ENCODE results near the gene TTF2.

Gene TTF2

DNA sequence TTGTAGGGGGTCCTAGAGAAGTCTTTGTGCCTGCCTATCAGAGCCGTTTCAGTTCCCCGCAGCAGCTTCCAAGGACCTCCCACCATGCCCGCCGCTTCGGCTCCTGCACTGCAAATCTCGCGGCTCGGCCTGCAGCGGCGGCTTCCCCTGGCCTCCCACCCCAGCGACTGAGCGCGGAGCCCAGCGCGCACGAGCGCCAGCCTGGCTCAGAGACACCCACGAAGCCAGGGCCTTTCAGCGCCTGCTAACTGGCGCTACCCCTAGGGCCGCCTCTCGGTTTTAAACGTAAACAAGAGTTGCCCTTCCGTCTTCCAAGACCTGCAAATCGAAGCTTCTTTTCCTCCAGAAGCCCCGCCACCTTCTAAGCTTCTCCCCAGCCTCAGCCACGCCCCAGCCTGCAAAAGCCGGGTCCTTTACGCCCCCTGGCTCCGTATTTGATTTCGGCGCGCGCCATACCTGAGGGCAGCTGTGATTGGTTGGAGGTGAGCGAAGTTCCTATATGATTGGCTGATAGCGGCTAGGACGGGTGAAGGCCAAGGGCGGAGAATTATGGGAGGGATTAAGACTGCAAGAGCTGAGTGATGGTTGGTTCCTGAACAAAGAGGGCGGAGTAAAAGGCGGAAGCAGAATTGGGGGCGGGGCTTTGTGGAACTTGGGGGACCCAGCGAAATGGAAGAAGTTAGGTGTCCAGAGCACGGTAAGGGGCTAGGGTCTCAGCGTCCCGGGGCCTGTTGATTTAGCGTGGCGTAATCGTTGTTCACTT, at the start of gene TTF2:
Gene TTF2 (plus strand): TSS at position 649 of the 763 bp plus-strand sequence. CDS start 21 bp downstream, at position 670.
- DNase-seq (ENCODE audit: low read depth, low spot score): peak; percentile 86
- POLR2A ChIA-PET: interaction anchor here (0.6 to 1.3 kb wide), 4 partner anchors 18 to 363 kb away, joined by 3 to 5 read pairs (median 3); partner anchors contain the start of gene MAN1A2
- peak within 1 kb of the TSS; percentile 87 for H3K4me3 ChIP-seq (ENCODE audit: low read depth, low read length)
- CTCF ChIA-PET: interaction anchor here (0.7 to 5.9 kb wide), 23 partner anchors 9 to 485 kb away, joined by 3 to 90 read pairs (median 7); no protein-coding TSS in a partner anchor
- TF ChIP-seq, protein P1, sequence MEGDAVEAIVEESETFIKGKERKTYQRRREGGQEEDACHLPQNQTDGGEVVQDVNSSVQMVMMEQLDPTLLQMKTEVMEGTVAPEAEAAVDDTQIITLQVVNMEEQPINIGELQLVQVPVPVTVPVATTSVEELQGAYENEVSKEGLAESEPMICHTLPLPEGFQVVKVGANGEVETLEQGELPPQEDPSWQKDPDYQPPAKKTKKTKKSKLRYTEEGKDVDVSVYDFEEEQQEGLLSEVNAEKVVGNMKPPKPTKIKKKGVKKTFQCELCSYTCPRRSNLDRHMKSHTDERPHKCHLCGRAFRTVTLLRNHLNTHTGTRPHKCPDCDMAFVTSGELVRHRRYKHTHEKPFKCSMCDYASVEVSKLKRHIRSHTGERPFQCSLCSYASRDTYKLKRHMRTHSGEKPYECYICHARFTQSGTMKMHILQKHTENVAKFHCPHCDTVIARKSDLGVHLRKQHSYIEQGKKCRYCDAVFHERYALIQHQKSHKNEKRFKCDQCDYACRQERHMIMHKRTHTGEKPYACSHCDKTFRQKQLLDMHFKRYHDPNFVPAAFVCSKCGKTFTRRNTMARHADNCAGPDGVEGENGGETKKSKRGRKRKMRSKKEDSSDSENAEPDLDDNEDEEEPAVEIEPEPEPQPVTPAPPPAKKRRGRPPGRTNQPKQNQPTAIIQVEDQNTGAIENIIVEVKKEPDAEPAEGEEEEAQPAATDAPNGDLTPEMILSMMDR (IDR thresholded peaks at IDR 0.05; ENCODE audit: insufficient read depth, low read length, missing control alignments): no peak

DNA sequence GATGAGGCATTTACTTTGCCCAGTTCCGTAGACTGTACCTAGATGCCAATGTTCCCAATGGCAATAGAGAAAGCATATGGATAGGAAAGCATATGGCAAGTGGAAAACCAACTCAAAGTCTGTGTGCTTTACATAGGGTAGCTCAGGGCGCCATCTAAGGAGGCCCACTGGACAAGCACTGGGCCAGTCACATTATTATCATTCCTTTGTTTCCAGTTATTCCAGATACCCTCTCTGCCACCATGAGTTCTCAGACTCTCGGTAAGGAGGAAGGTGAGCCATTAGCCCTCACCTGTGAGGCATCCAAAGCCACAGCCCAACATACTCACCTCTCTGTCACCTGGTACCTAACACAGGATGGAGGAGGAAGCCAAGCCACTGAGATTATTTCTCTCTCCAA, 48.8 kb upstream of the TTF2 start:
- no peak for DNase-seq (ENCODE audit: low read depth, low spot score)
- POLR2A ChIA-PET: no interaction called here
- TF ChIP-seq, protein P1 (IDR thresholded peaks at IDR 0.05; ENCODE audit: insufficient read depth, low read length, missing control alignments): no peak
- CTCF ChIA-PET: no interaction called here
- no peak overlapping the region for H3K4me3 ChIP-seq (ENCODE audit: low read depth, low read length)

DNA sequence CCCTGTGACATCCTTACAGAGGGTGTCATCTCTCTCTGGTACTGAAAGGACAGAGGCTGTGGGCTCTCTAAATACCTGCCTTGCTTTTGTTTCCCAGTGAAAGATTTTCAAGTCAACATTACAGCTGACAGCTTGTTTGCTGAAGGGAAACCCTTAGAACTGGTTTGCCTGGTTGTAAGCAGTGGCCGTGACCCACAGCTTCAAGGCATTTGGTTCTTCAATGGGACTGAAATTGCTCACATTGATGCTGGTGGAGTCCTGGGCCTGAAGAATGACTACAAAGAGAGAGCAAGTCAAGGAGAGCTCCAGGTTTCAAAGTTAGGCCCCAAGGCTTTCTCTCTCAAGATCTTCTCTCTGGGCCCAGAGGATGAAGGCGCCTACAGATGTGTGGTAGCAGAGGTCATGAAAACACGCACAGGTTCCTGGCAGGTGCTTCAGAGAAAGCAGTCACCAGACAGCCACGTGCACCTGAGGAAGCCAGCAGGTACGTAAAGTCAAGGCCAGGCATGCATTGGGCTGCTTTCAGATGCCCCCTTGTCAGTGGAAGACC, 46.7 kb upstream of the TTF2 start:
- no peak overlapping the region for H3K4me3 ChIP-seq (ENCODE audit: low read depth, low read length)
- TF ChIP-seq, protein P1 (IDR thresholded peaks at IDR 0.05; ENCODE audit: insufficient read depth, low read length, missing control alignments): no peak
- POLR2A ChIA-PET: no interaction called here
- no peak for DNase-seq (ENCODE audit: low read depth, low spot score)
- CTCF ChIA-PET: interaction anchor here (1.0 kb wide), 1 partner anchor 171 kb away, joined by 3 read pairs; no protein-coding TSS in a partner anchor

DNA sequence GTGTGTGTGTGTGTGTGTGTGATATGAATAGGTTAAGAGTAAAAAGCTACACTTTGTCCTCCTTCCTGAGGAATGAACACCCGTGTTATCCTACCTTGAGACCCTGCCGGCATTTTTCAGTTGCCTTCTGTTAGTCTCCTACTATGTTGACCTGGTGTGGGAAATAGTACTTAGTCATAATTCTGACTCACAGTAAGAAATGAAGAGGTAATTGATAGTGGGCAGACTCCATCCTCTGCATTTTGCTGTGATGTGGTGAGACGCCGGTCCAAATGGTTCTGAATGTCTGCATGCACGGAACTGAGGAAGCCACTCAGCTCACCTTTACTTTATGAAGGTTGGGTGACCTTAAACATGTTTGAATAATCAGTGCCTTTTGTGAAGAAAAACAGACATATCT, 45.9 kb upstream of the TTF2 start:
- ChIA-PET POLR2A (no interaction called here), CTCF (interaction anchor here (1.0 kb wide), 1 partner anchor 171 kb away, joined by 3 read pairs; no protein-coding TSS in a partner anchor)
- TF ChIP-seq, protein P1 (IDR thresholded peaks at IDR 0.05; ENCODE audit: insufficient read depth, low read length, missing control alignments): no peak
- DNase-seq (ENCODE audit: low read depth, low spot score): no peak
- no peak overlapping the region for H3K4me3 ChIP-seq (ENCODE audit: low read depth, low read length)

DNA sequence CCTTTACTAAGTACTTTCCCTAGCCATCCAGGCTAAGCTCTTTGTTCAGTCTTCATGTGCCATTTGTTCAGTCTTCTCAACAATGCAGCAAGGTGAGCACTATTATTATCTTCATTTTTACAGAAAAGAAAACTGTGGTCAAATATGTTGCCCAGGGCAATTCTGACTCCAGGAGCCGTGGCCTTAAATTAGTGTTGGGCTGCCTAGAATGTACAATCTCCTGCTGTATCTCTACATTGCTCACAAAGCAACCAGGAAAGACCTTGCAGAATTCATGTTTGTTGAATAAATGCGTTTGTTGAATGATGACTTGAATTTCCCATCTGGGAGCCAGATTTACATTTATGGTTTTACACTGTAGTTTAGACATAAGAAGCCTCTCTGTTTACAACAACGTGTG, 44.4 kb upstream of the TTF2 start:
- ChIA-PET CTCF (no interaction called here), POLR2A (no interaction called here)
- DNase-seq (ENCODE audit: low read depth, low spot score): no peak
- TF ChIP-seq, protein P1 (IDR thresholded peaks at IDR 0.05; ENCODE audit: insufficient read depth, low read length, missing control alignments): no peak
- no peak overlapping the region for H3K4me3 ChIP-seq (ENCODE audit: low read depth, low read length)

DNA sequence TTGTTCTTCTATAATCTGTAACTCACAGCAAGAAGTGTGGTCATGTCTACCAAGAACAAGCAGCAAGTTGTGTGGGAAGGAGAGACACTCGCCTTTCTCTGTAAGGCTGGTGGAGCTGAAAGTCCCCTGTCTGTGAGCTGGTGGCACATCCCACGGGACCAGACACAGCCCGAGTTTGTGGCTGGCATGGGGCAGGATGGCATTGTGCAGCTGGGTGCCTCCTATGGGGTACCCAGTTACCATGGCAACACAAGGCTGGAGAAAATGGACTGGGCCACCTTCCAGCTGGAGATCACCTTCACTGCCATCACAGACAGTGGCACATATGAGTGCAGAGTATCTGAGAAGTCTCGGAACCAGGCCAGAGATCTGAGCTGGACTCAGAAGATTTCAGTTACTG, 43.1 kb upstream of the TTF2 start:
- ChIA-PET CTCF (no interaction called here), POLR2A (no interaction called here)
- no peak for DNase-seq (ENCODE audit: low read depth, low spot score)
- TF ChIP-seq, protein P1 (IDR thresholded peaks at IDR 0.05; ENCODE audit: insufficient read depth, low read length, missing control alignments): no peak
- H3K4me3 ChIP-seq (ENCODE audit: low read depth, low read length): no peak overlapping the region
